Smooth muscle cell (in vitro differentiated cells): ENCODE results near the gene DNAH10. TPM values are rescaled to one million over a fixed set of nuclear protein-coding genes. Genes with fewer than 3 reads are reported as not detected.

Experiments used
- DNase-seq: peaks from one replicate; lab custom pipeline; 2025; ENCODE audit not compliant: unreplicated experiment; lab: John Stamatoyannopoulos, UW
- H2AFZ ChIP-seq: fragments of 200-600 bp; sonication (generic); 2 replicates; pipeline ENCODE4 v1.6.0; 2016; ENCODE audit warnings: antibody characterized with exemption, low read depth, mild to moderate bottlenecking
- H3F3A ChIP-seq: fragments of 200-600 bp; sonication (generic); 2 replicates; pipeline ENCODE4 v1.6.0; 2017; ENCODE audit warnings: antibody characterized with exemption, low read depth
- H3K27ac ChIP-seq: fragments of 200-600 bp; sonication (generic); 2 replicates; pipeline ENCODE4 v1.5.1; 2016; ENCODE audit warnings: low read depth, mild to moderate bottlenecking
- H3K27me3 ChIP-seq: fragments of 200-600 bp; sonication (generic); 2 replicates; pipeline ENCODE4 v1.6.1; 2016; ENCODE audit warnings: low read depth, mild to moderate bottlenecking
- H3K36me3 ChIP-seq: fragments of 200-600 bp; sonication (generic); 2 replicates; pipeline ENCODE4 v1.5.1; 2016; ENCODE audit warnings: low read depth
- H3K4me1 ChIP-seq: fragments of 200-600 bp; sonication (generic); 2 replicates; pipeline ENCODE4 v1.5.1; 2016; ENCODE audit warnings: low read depth
- H3K4me2 ChIP-seq: fragments of 200-600 bp; sonication (generic); 2 replicates; pipeline ENCODE4 v1.6.0; 2016; ENCODE audit warnings: mild to moderate bottlenecking
- H3K4me3 ChIP-seq: fragments of 200-600 bp; sonication (generic); 2 replicates; pipeline ENCODE4 v1.5.1; 2016; ENCODE audit warnings: mild to moderate bottlenecking
- H3K79me2 ChIP-seq: fragments of 200-600 bp; sonication (generic); 2 replicates; pipeline ENCODE4 v1.6.0; 2016; ENCODE audit warnings: low read depth, mild to moderate bottlenecking
- H3K9ac ChIP-seq: fragments of 200-600 bp; sonication (generic); 2 replicates; pipeline ENCODE4 v1.6.0; 2016; ENCODE audit warnings: low read depth
- H3K9me3 ChIP-seq: fragments of 200-600 bp; sonication (generic); replicated peaks from 2 replicates; pipeline ENCODE4 v1.5.1; 2016; ENCODE audit warnings: low read depth
- H4K20me1 ChIP-seq: fragments of 200-600 bp; sonication (generic); 2 replicates; pipeline ENCODE4 v1.6.0; 2016; ENCODE audit warnings: low read depth
- CTCF ChIP-seq: fragments of 200-600 bp; sonication (generic); IDR thresholded peaks from 2 replicates; pipeline ENCODE4 v1.5.1; 2017; ENCODE audit warnings: borderline replicate concordance, mild to moderate bottlenecking, antibody characterized with exemption; ENCODE audit not compliant: insufficient read depth, poor library complexity, severe bottlenecking
- WGBS: methylation state at CpG from one replicate; pipeline ENCODE4 v1.1.7; 2016; ENCODE audit warnings: low lambda C conversion rate; 5-methylcytosine and 5-hydroxymethylcytosine counted together
- polyA plus RNA-seq: library from polyadenylated mRNA; unstranded; fragments of >200 nt; fragmentation: Nextera tagmentation; extraction: Ambion mirVana; gene quantifications from 2 replicates; pipeline ENCODE4 v1.2.1, GENCODE V29; 2016
- total RNA-seq: library from RNA; depleted of rRNA; stranded (reverse); fragments of >200 nt; gene quantifications from 2 replicates; pipeline ENCODE4 v1.2.3, GENCODE V29; 2014

DNAH10 gene
- total and polyA plus RNA-seq, 2 experiments from 2014 or later, result 1.5 to 2.2 TPM

- Histone ChIP-seq H3K27ac (no peak overlapping the region), H3K27me3 (no peaks in the 10 kb centered on the region), H3K4me3 (no peak overlapping the region), H3K4me1 (no peaks in the 10 kb centered on the region), H3F3A (peaks cover under 1% of the 10 kb centered on the region), H2AFZ (no peak overlapping the region), H3K9ac (no peak overlapping the region), H4K20me1 (no peaks in the 10 kb centered on the region), H3K4me2 (no peak overlapping the region), H3K9me3 (no peaks in the 10 kb centered on the region), H3K36me3 (no peaks in the 10 kb centered on the region), H3K79me2 (no peaks in the 10 kb centered on the region)
- WGBS, result 53% methylated on average over 4 of the region's 4 CpGs
- peak; percentile 26 for TF ChIP-seq CTCF
- no peak for DNase-seq
These were observed 46.1 kb downstream of the DNAH10 start for GRCh38 chr12:123808167-123808566.

- no peaks in the 10 kb centered on the region for H3K4me1 ChIP-seq
- H3K4me2 ChIP-seq, result no peak overlapping the region
- H3K27me3 ChIP-seq, result no peaks in the 10 kb centered on the region
- H3K9ac ChIP-seq, result no peak overlapping the region
- 78% methylated on average over 7 of the region's 7 CpGs for WGBS
- no peak overlapping the region for H2AFZ ChIP-seq
- no peaks in the 10 kb centered on the region for H3K36me3 ChIP-seq
- peaks cover 3% of the 10 kb centered on the region for H3K9me3 ChIP-seq
- H4K20me1 ChIP-seq, result no peaks in the 10 kb centered on the region
- no peaks in the 10 kb centered on the region for H3K79me2 ChIP-seq
- TF ChIP-seq CTCF, result no peak
- no peak for DNase-seq
- peaks cover 6% of the 10 kb centered on the region for H3F3A ChIP-seq
- H3K27ac ChIP-seq, result no peak overlapping the region
- no peak overlapping the region for H3K4me3 ChIP-seq
These were observed 51.2 kb downstream of the DNAH10 start for GRCh38 chr12:123813349-123813748.

- no peaks in the 10 kb centered on the region for H3K27me3 ChIP-seq
- H3K9ac ChIP-seq, result no peak overlapping the region
- no peak overlapping the region for H3K4me2 ChIP-seq
- H2AFZ ChIP-seq, result no peak overlapping the region
- no peak for TF ChIP-seq CTCF
- no peak overlapping the region for H3K4me3 ChIP-seq
- H3F3A ChIP-seq, result peaks cover 6% of the 10 kb centered on the region
- H3K9me3 ChIP-seq, result peaks cover 3% of the 10 kb centered on the region
- no peaks in the 10 kb centered on the region for H3K4me1 ChIP-seq
- DNase-seq, result no peak
- H3K27ac ChIP-seq, result no peak overlapping the region
- no peaks in the 10 kb centered on the region for H4K20me1 ChIP-seq
- 88% methylated on average over 2 of the region's 2 CpGs for WGBS
- no peaks in the 10 kb centered on the region for H3K79me2 ChIP-seq
- H3K36me3 ChIP-seq, result no peaks in the 10 kb centered on the region
These were observed 53.9 kb downstream of the DNAH10 start for GRCh38 chr12:123815968-123816367.

GRCh38 chr12:123816896-123817537 is 54.9 kb downstream of the DNAH10 start:
- Histone ChIP-seq H3F3A (peaks cover 6% of the 10 kb centered on the region), H3K4me2 (no peak overlapping the region), H3K4me3 (no peak overlapping the region), H3K79me2 (no peaks in the 10 kb centered on the region), H3K9me3 (peaks cover 3% of the 10 kb centered on the region), H3K27me3 (no peaks in the 10 kb centered on the region), H3K9ac (no peak overlapping the region), H2AFZ (no peak overlapping the region), H4K20me1 (no peaks in the 10 kb centered on the region), H3K27ac (no peak overlapping the region), H3K36me3 (no peaks in the 10 kb centered on the region), H3K4me1 (no peaks in the 10 kb centered on the region)
- no peak for TF ChIP-seq CTCF
- WGBS, result 91% methylated on average over 4 of the region's 4 CpGs
- DNase-seq, result no peak
